ENCODE measurements around the gene CCDC6. TPM values are rescaled to one million over a fixed set of nuclear protein-coding genes. Genes with fewer than 3 reads are reported as not detected.
"Not testable (repeated sequence)": the region's sequence is repeated elsewhere in the genome, so short reads cannot be mapped to it uniquely, and the experiment has no call there.

CCDC6 gene
- total RNA-seq, 4 donors from 2014 or later, result 26.6 to 43.3 (median 29.5) TPM

DNA sequence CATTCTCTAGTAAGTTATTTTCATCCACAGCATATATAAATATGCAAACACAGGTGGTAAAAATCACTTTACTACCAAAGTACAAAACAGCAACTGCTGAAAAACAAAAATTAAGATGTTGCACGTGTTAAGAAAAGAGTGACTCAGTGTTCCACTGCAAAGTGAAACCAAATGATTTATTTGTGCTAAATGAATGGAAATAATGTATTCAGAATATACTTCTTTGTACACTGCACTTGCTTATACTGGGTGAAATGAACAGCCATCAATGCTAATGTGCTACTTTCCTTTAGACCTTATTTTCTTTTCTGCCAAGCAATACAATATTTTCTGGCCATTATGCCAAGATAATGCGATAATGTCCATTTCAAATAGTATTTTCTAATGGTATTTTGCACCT is 114.8 kb downstream of the CCDC6 start:
- intact Hi-C loops (cut with DNase I; ENCODE audit: low total_unique reads) (no loop called here), in situ Hi-C loops (cut with MboI; ENCODE audit: low sequenced_read_pairs in 4 of 4) (no loop called here)
- H3K36me3 ChIP-seq, result peaks cover 0 to 23% of the 10 kb centered on the region in 2 donors
- no peak for DNase-seq
- no peak overlapping the region for H3K27ac ChIP-seq
- H3K4me3 ChIP-seq, result no peak overlapping the region
- TF ChIP-seq POLR2A (IDR thresholded peaks at IDR 0.05), result no peak
- TF ChIP-seq CTCF (IDR thresholded peaks at IDR 0.05 in 4 of 5, conservative IDR thresholded peaks at IDR 0.05 in 1 of 5), result no peak
- no peak for ATAC-seq
- no peaks in the 10 kb centered on the region for H3K9me3 ChIP-seq
- H3K4me1 ChIP-seq, result peaks cover 0 to 11% of the 10 kb centered on the region in 2 donors
- H3K27me3 ChIP-seq, result no peaks in the 10 kb centered on the region

DNA sequence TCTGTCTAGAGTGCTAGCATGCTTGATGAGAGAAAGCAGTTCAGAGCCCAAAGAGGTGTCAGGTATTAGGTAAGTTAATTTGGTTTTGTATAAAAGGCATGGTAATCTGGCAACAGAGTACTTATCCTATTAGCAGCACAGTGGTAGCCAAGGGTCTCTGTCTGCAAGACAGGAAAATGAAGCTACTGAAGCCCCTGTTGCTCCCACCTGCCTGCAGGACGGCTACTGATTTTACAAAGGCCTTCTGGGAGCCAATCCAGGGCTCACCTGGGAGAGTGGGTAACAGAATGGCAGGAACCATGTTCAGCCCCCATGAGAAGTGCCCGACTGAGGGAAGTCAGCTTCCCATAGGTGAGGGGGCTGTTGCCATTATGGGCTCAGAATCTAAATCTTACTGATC is 116.3 kb downstream of the CCDC6 start:
- peaks cover 0 to 23% of the 10 kb centered on the region in 2 donors for H3K36me3 ChIP-seq
- H3K27ac ChIP-seq; intact Hi-C loops (cut with DNase I; ENCODE audit: low total_unique reads); DNase-seq; in situ Hi-C loops (cut with MboI; ENCODE audit: low sequenced_read_pairs in 4 of 4); ATAC-seq; H3K9me3 ChIP-seq; H3K4me3 ChIP-seq; H3K27me3 ChIP-seq: not testable (repeated sequence)
- peaks cover 0 to 11% of the 10 kb centered on the region in 2 donors for H3K4me1 ChIP-seq

DNA sequence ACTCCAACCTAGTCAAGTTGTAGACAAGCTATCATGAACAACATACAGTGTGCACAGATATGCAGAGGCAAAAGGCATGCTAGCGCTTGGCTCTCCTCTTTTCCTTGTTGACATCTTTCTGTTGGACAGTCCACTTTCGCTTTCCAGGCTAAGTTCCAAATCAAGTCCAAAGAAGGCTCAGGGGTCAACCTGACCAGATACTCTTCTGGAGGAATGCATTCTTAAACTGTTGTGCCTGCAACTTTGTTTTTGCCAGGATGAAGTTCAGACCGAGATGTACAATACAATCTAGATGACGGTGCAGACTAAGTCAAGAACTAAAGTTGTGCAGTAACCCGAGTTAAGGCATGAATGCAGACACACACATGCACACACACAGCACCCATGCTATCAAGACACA is 117.4 kb downstream of the CCDC6 start:
- intact Hi-C loops (cut with DNase I; ENCODE audit: low total_unique reads); in situ Hi-C loops (cut with MboI; ENCODE audit: low sequenced_read_pairs in 4 of 4); H3K4me1 ChIP-seq; H3K27me3 ChIP-seq; H3K9me3 ChIP-seq; H3K4me3 ChIP-seq; DNase-seq: not testable (repeated sequence)
- peak; percentile 33 to 83 for ATAC-seq
- Histone ChIP-seq H3K36me3 (peaks cover 0 to 23% of the 10 kb centered on the region in 2 donors), H3K27ac (peak overlapping the region in 1 of 4 donors; percentile 49)

GRCh38 chr10:59787032-59787431 is 119.3 kb downstream of the CCDC6 start:
- DNase-seq; intact Hi-C loops (cut with DNase I; ENCODE audit: low total_unique reads); H3K4me3 ChIP-seq; H3K4me1 ChIP-seq; in situ Hi-C loops (cut with MboI; ENCODE audit: low sequenced_read_pairs in 4 of 4); ATAC-seq; H3K27me3 ChIP-seq; H3K9me3 ChIP-seq; H3K27ac ChIP-seq; H3K36me3 ChIP-seq: not testable (repeated sequence)

GRCh38 chr10:59785476-59785875 is 120.9 kb downstream of the CCDC6 start:
- H3K27me3 ChIP-seq; ATAC-seq; DNase-seq; H3K4me3 ChIP-seq; in situ Hi-C loops (cut with MboI; ENCODE audit: low sequenced_read_pairs in 4 of 4); H3K9me3 ChIP-seq; H3K36me3 ChIP-seq; H3K27ac ChIP-seq; intact Hi-C loops (cut with DNase I; ENCODE audit: low total_unique reads); H3K4me1 ChIP-seq: not testable (repeated sequence)

DNA sequence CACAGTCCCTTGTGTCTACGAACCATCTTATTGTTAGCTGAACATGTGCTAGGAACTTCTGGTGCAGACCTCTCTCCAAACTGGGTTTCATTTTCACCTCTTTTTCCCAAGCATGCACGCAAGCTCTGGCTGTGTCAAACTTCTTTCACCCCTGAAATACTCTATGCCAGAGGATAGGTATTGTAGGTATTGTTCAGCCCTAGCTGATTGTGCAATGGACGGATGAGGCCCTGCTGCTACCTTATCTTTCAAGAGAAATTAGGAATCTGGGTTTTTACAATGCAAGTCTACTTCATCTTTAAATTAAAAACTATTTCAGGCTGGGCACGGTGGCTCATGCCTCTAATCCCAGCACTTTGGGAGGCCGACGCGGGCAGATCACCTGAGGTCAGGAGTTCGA is 124.8 kb downstream of the CCDC6 start:
- in situ Hi-C loops (cut with MboI; ENCODE audit: low sequenced_read_pairs in 4 of 4), result no loop called here
- H3K4me3 ChIP-seq, result no peak overlapping the region

More for the DNA sequence above, 124.8 kb downstream of the CCDC6 start:
- Histone ChIP-seq H3K27me3 (no peaks in the 10 kb centered on the region), H3K36me3 (no peaks in the 10 kb centered on the region), H3K4me1 (peaks cover 6 to 7% of the 10 kb centered on the region in 2 donors), H3K27ac (no peak overlapping the region), H3K9me3 (no peaks in the 10 kb centered on the region)
- no peak for ATAC-seq
- DNase-seq, result no peak
- TF ChIP-seq CTCF (IDR thresholded peaks at IDR 0.05 in 4 of 5, conservative IDR thresholded peaks at IDR 0.05 in 1 of 5), result no peak
- TF ChIP-seq POLR2A (IDR thresholded peaks at IDR 0.05), result no peak
- intact Hi-C loops (cut with DNase I; ENCODE audit: low total_unique reads), result no loop called here

All from gastrocnemius medialis (tissue), 4 donors.